GM12891 (cell line): Measurements from ENCODE around the gene CFAP73.

Experiments used
- POLR2A ChIP-seq: IDR thresholded peaks from 2 replicates; pipeline ENCODE4 v1.6.1; 2011; ENCODE audit warnings: low read depth, low read length, control low read depth
- TAF1 ChIP-seq: IDR thresholded peaks from 2 replicates; pipeline ENCODE4 v1.6.1; 2011; ENCODE audit warnings: low read depth, low read length, control low read depth

GRCh38 chr12:113105606-113106271 lies 43.8 kb upstream of the CFAP73 start:
- TF ChIP-seq POLR2A: no peak
- TF ChIP-seq TAF1: no peak
